Stomach (tissue), 9 donors: ENCODE results near the gene ZNF200. TPM values are rescaled to one million over a fixed set of nuclear protein-coding genes. Genes with fewer than 3 reads are reported as not detected.

Source experiments
- DNase-seq, 2 donors: peaks; one replicate each; pipeline versions ENCODE4 v3.0.0 to v3.0.0-alpha.2; 2013 to 2019
- H3K27ac ChIP-seq, 5 donors: fragments of 200-600 bp in 4 of 5; sonication (generic) in 4 of 5; one replicate each; pipeline ENCODE4 v1.5.1; 2013 to 2019; ENCODE audit warnings: mild to moderate bottlenecking in 1 of 5, moderate library complexity in 1 of 5
- H3K27me3 ChIP-seq, 3 donors: fragments of 200-600 bp; sonication (generic); one replicate each; pipeline ENCODE4 v1.5.1; 2017 to 2019; ENCODE audit warnings: mixed run types in 1 of 3
- H3K36me3 ChIP-seq, 4 donors: fragments of 200-600 bp; sonication (generic); 1 replicate in 3 of 4; 2 replicates in 1 of 4; pipeline ENCODE4 v1.5.1; 2016 to 2019
- H3K4me1 ChIP-seq, 4 donors: fragments of 200-600 bp; sonication (generic); one replicate each; pipeline ENCODE4 v1.5.1; 2016 to 2019
- H3K4me3 ChIP-seq, 4 donors: fragments of 200-600 bp; sonication (generic) in 3 of 4; one replicate each; pipeline ENCODE4 v1.5.1; 2016 to 2019; ENCODE audit warnings: mild to moderate bottlenecking in 1 of 4
- H3K9me3 ChIP-seq, 4 donors: fragments of 200-600 bp; sonication (generic); one replicate each; pipeline ENCODE4 v1.5.1; 2016 to 2019
- EP300 ChIP-seq: sonication (generic); formaldehyde crosslinking; IDR thresholded peaks from one replicate; pipeline ENCODE4 v1.6.1; 2017; ENCODE audit warnings: antibody characterized with exemption
- POLR2A ChIP-seq, 4 donors: fragments of 450-650 bp; IDR thresholded peaks; one replicate each; pipeline ENCODE4 v1.6.1; 2016; ENCODE audit warnings: antibody characterized with exemption in 4 of 4, control low read depth in 2 of 4, mild to moderate bottlenecking in 1 of 4, moderate library complexity in 1 of 4
- POLR2AphosphoS5 ChIP-seq, 3 donors: sonication (generic); formaldehyde crosslinking; IDR thresholded peaks; one replicate each; pipeline ENCODE4 v1.6.1; 2016; ENCODE audit warnings: antibody characterized with exemption in 3 of 3
- WGBS, 5 donors: extraction: QIAGEN DNeasy Blood & Tissue Kit in 3 of 5; methylation state at CpG; one replicate each; pipeline versions ENCODE4 v1.1.5 to v1.1.7; 2013 to 2018; 5-methylcytosine and 5-hydroxymethylcytosine counted together
- intact Hi-C: fragments of 100-400 bp; cut with DNase I; formaldehyde crosslinking; loops from one replicate; pipeline ENCODE4 v1.15.1; 2023; ENCODE audit warnings: low total_unique reads
- polyA plus RNA-seq, 3 donors: library from polyadenylated mRNA; stranded (reverse); fragments of 200-250 nt; gene quantifications; one replicate each; pipeline ENCODE4 v1.2.3, GENCODE V29; 2013
- total RNA-seq, 5 donors: library from RNA; depleted of rRNA; stranded (reverse); fragments of >200 nt; gene quantifications; one replicate each; pipeline versions ENCODE4 v1.1.0 to v1.2.3, GENCODE V29; 2014 to 2016
- TF ChIP-seq, protein P1 (sequence below), 7 experiments: fragments of 450-650 bp in 4 of 7; fragments of 200-600 bp in 3 of 7; sonication (generic) in 3 of 7; IDR thresholded peaks; one replicate each; pipeline ENCODE4 v1.5.1; 2016 to 2019; ENCODE audit warnings: antibody characterized with exemption in 7 of 7, control low read depth in 2 of 7, mild to moderate bottlenecking in 1 of 7
- donor health status: healthy with polysubstance abuse.
- donor health status: Bipolar disorder and iron deficiency.
- donor health status: healthy.

Gene ZNF200
- total and polyA plus RNA-seq, 8 donors = 2.2 to 8.7 (median 5.3) TPM

- Histone ChIP-seq H3K4me1 (peaks cover 0 to 14% (median 5%) of the 10 kb centered on the region in 4 donors), H3K4me3 (no peak overlapping the region), H3K9me3 (peaks cover 0 to 26% (median 11%) of the 10 kb centered on the region in 4 donors), H3K27ac (no peak overlapping the region), H3K36me3 (no peaks in the 10 kb centered on the region), H3K27me3 (peaks cover 30 to 93% (median 67%) of the 10 kb centered on the region in 3 donors)
- no peak for DNase-seq
- intact Hi-C loops = no loop called here
- 73 to 80% (median 77%) methylated on average over 20 of the region's 20 CpGs for WGBS, 5 donors
- no peak for TF ChIP-seq POLR2A (IDR thresholded peaks at IDR 0.05)
- TF ChIP-seq POLR2AphosphoS5 (IDR thresholded peaks at IDR 0.05) = no peak
- TF ChIP-seq EP300 = no peak
- TF ChIP-seq, protein P1, sequence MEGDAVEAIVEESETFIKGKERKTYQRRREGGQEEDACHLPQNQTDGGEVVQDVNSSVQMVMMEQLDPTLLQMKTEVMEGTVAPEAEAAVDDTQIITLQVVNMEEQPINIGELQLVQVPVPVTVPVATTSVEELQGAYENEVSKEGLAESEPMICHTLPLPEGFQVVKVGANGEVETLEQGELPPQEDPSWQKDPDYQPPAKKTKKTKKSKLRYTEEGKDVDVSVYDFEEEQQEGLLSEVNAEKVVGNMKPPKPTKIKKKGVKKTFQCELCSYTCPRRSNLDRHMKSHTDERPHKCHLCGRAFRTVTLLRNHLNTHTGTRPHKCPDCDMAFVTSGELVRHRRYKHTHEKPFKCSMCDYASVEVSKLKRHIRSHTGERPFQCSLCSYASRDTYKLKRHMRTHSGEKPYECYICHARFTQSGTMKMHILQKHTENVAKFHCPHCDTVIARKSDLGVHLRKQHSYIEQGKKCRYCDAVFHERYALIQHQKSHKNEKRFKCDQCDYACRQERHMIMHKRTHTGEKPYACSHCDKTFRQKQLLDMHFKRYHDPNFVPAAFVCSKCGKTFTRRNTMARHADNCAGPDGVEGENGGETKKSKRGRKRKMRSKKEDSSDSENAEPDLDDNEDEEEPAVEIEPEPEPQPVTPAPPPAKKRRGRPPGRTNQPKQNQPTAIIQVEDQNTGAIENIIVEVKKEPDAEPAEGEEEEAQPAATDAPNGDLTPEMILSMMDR (IDR thresholded peaks at IDR 0.05) = no peak
Measured at GRCh38 chr16:3194792-3195191, 40.2 kb downstream of the ZNF200 start.

DNA sequence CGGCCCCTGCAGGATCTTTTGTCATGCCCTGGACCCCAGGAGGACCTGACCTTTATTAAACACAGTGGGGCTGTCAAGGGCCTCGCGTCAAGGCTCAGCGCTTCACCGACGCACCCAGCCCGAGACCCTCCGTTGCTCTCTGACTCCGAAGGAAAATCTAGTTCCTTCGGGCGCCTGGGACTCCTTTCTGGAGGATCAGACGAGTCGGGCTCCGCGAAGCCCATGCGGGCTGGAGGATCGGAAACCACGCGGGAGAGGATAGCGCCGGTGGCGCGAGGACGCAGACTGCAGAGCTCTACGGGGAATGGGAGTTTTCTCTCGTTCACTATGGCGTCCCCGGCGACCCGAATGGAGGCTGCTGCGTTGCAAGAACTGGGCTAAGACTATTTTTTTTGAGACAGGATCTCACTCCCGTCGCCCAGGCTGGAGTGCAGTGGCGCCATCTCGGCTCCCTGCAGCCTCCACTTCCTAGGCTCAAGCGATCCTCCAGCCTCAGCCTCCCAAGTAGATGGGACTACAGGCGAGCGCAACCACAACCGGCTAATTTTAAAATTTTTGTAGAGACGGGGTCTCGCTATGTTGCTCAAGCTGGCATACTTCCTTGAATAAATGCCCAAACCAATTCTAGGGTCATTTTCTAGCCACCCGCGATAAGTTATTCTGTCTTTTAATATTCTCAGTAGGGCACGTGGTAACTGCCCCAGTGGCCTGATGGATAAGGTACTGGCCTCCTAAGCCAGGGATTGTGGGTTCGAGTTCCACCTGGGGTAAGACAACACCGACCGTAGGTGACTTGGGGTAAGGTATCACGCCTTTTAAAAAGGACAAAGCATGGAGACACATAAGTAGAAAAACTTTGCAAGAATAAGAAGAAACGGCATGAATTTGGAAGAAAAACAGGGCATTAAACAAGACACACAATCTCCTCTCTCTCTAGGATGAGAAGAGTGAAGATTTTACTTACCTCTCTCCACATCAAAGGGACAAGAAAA lies 41.4 kb downstream of the ZNF200 start:
- intact Hi-C loops = no loop called here
- Histone ChIP-seq H3K36me3 (no peaks in the 10 kb centered on the region), H3K9me3 (peaks cover 0 to 26% (median 11%) of the 10 kb centered on the region in 4 donors), H3K27ac (no peak overlapping the region), H3K4me1 (peaks cover 9 to 27% (median 17%) of the 10 kb centered on the region in 4 donors), H3K4me3 (no peak overlapping the region), H3K27me3 (peaks cover 39 to 96% (median 80%) of the 10 kb centered on the region in 3 donors)
- DNase-seq = no peak
- TF ChIP-seq, protein P1 (IDR thresholded peaks at IDR 0.05) = no peak
- TF ChIP-seq POLR2AphosphoS5 (IDR thresholded peaks at IDR 0.05) = no peak
- no peak for TF ChIP-seq POLR2A (IDR thresholded peaks at IDR 0.05)
- no peak for TF ChIP-seq EP300
- WGBS, 5 donors = 66 to 78% (median 70%) methylated on average over 48 to 49 of the region's 49 CpGs

DNA sequence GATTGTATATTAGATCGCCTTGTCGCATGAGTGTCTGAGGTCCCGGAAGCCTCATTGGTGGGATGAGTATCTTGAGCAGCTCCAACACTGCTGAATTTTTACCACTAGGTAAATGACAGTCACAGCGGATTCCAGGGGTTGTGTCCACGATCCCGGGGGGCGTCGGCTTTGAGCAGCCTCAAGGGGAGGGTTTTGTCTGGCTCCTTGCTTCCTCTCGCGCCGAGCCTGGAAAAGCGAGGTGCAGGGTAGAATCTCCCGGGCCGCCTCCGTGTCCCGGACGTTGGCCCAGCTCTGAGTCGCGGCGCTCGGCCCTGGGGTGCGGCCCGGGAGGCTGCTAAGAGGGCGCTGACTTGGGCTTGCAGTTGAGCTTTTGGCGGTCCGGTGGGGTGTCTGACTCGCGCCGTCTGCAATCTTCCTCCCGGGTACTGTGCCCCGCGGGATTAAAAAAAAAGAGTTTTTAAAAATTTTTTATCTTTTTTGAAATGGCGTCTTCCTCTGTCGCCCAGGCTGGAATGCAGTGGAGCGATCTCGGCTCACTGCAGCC lies 42.4 kb downstream of the ZNF200 start:
- intact Hi-C loops = no loop called here

DNA sequence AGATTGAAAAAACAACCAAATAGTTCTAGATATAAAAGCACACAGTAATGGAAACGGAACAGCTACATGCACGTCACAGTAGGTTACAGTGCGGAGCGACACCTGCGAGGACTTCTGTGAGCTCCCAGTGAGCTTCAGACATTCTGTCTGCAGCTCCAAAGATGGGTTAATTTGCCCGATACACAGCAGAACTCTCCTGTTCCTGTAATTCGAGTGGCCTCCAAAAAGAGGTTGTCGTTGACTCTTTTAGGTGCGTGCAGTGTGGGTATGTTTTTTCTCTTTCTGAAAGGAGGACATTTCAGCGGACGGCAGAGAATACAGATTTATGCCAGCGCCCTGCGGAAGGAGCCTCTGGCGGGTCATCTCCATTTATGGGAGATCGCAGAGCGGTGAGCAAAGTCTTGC lies 44.0 kb downstream of the ZNF200 start:
- H3K27ac ChIP-seq = no peak overlapping the region
- peak in 1 of 2 donors; percentile 26 for DNase-seq
- TF ChIP-seq POLR2AphosphoS5 (IDR thresholded peaks at IDR 0.05) = no peak
- TF ChIP-seq, protein P1 (IDR thresholded peaks at IDR 0.05) = no peak
- TF ChIP-seq EP300 = no peak
- no peak for TF ChIP-seq POLR2A (IDR thresholded peaks at IDR 0.05)
- H3K4me1 ChIP-seq = peaks cover 14 to 32% (median 23%) of the 10 kb centered on the region in 4 donors
- peaks cover 44 to 100% (median 96%) of the 10 kb centered on the region in 3 donors for H3K27me3 ChIP-seq
- no peak overlapping the region for H3K4me3 ChIP-seq
- intact Hi-C loops = no loop called here
- H3K36me3 ChIP-seq = no peaks in the 10 kb centered on the region
- WGBS, 5 donors = 7 to 12% (median 9%) methylated on average over 16 of the region's 16 CpGs
- peaks cover 0 to 37% (median 18%) of the 10 kb centered on the region in 4 donors for H3K9me3 ChIP-seq

More for the DNA sequence above, 42.4 kb downstream of the ZNF200 start:
- Histone ChIP-seq H3K4me3 (no peak overlapping the region), H3K27me3 (peaks cover 44 to 99% (median 89%) of the 10 kb centered on the region in 3 donors), H3K36me3 (no peaks in the 10 kb centered on the region), H3K27ac (no peak overlapping the region), H3K9me3 (peaks cover 0 to 32% (median 11%) of the 10 kb centered on the region in 4 donors), H3K4me1 (peaks cover 14 to 32% (median 23%) of the 10 kb centered on the region in 4 donors)
- TF ChIP-seq POLR2A (IDR thresholded peaks at IDR 0.05) = no peak
- no peak for TF ChIP-seq EP300
- TF ChIP-seq POLR2AphosphoS5 (IDR thresholded peaks at IDR 0.05) = no peak
- TF ChIP-seq, protein P1 (IDR thresholded peaks at IDR 0.05) = no peak
- DNase-seq = no peak
- 34 to 53% (median 41%) methylated on average over 20 to 36 of the region's 36 CpGs for WGBS, 5 donors
